Fibroblast of pulmonary artery (primary cell): ENCODE data around the gene GJA1.
"Not testable (repeated sequence)": the region's sequence is repeated elsewhere in the genome, so short reads cannot be mapped to it uniquely, and the experiment has no call there.

Experiments used
- DNase-seq: peaks from one replicate; pipeline ENCODE4 v3.0.0-alpha.2; 2010; ENCODE audit warnings: low read depth
- H3K4me3 ChIP-seq: replicated peaks from 2 replicates; pipeline ENCODE4 v1.5.1; 2011; ENCODE audit warnings: low read depth, mild to moderate bottlenecking, control low read depth, low read length, moderate library complexity
- TF ChIP-seq, protein P1 (sequence below): IDR thresholded peaks from 2 replicates; pipeline ENCODE4 v1.5.1; 2011; ENCODE audit warnings: mild to moderate bottlenecking, control low read depth, low read length, inconsistent platforms; ENCODE audit errors: missing control alignments

Gene GJA1

DNA sequence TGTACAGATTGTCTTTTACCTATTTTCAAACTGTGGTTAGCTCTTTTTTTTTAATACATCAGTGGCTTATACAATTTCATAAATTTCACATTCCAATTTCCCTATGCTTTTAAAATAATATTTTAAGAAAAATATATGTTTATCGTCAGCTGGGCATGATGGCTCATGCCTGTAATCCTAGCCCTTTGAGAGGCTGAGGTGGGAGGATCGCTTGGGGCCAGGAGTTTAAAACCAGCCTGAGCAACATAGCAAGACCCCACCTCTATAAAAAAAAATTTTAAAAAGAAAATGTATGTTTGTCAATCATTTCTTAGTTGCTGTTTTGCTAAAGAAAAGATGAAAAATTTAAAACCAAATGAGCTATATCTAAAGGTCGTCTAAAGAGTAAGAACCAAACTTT, 3.4 kb downstream of the GJA1 start:
- H3K4me3 ChIP-seq = peak overlapping the region; percentile 86
- DNase-seq = no peak
- TF ChIP-seq, protein P1, sequence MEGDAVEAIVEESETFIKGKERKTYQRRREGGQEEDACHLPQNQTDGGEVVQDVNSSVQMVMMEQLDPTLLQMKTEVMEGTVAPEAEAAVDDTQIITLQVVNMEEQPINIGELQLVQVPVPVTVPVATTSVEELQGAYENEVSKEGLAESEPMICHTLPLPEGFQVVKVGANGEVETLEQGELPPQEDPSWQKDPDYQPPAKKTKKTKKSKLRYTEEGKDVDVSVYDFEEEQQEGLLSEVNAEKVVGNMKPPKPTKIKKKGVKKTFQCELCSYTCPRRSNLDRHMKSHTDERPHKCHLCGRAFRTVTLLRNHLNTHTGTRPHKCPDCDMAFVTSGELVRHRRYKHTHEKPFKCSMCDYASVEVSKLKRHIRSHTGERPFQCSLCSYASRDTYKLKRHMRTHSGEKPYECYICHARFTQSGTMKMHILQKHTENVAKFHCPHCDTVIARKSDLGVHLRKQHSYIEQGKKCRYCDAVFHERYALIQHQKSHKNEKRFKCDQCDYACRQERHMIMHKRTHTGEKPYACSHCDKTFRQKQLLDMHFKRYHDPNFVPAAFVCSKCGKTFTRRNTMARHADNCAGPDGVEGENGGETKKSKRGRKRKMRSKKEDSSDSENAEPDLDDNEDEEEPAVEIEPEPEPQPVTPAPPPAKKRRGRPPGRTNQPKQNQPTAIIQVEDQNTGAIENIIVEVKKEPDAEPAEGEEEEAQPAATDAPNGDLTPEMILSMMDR = no peak

DNA sequence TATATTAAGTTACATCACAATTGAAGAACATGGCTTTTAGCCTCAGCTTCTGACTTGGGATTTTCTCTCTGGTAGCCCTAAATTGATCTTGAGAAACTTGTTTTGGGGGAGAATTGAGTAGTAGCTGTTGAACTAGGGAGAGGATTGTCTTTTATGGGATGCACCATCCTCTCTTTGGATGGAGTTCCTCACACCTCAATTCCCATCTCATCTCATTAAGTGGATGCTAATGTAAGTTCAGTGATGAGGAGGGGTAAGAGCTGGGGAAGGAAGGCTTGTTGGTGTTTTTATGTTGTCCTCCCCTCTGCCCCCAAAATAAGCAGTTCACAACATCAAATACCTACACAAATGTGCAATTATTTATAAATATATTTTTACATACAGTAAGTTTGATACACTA, 4.0 kb downstream of the GJA1 start:
- no peak overlapping the region for H3K4me3 ChIP-seq
- no peak for DNase-seq
- TF ChIP-seq, protein P1 = no peak

DNA sequence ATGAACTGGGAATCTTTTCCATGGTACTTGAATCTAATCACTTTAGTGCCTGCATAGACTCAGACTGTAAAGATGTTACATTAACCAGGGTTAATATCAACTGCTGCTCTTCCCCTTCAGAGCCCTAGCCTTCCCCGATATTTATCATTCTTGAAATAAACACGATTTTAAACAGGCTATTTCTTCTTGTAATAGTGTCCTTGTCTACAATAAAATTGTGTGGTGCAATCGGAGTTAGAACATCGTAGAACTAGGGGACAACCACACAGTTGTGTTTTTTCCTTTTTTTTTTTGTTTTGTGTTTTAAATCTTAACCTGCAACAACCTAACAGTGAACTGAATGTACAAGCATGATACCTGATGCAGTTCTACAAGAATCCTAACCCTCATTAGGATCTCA, 4.5 kb downstream of the GJA1 start:
- no peak for DNase-seq
- no peak overlapping the region for H3K4me3 ChIP-seq
- TF ChIP-seq, protein P1 = no peak

DNA sequence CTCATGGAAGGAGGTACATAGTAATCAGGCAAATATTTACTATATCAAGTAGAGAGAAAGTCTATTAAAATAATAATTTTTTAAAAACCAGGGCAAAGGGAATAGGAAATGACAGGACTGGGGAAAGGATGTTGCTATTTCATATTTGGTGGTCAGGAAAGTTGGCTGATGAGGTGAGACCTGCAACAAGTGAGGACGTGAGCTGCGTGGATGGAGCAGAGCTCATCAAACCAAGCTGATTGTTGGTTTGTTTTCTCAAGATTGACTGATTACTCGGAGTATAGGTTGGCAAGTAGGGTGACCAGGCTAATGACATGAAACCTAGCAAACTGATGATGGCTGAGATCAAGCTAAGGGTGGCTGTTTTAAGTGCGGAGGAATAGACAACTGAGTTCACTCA, 6.0 kb downstream of the GJA1 start:
- TF ChIP-seq, protein P1 = no peak
- no peak for DNase-seq
- H3K4me3 ChIP-seq = no peak overlapping the region

DNA sequence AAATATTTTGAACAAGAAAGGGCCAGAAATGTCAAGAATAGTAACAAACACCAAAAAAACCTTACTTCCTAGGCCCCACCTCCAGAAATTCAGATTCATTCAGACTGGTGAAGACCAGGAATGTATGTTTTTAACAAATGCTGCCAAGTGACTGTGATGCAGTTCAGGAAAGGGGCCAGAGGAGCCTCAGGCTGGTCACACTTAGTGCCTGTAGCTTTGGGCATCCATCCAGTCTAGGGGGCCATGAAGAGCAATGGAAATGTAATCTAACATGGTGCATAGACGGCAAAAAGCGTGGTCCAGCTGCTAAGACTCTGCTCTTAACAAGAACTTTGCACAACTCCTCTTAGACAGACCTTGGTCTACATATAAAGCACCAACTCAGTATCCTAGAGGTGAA, 7.1 kb downstream of the GJA1 start:
- peak; percentile 33 for DNase-seq
- no peak overlapping the region for H3K4me3 ChIP-seq

DNA sequence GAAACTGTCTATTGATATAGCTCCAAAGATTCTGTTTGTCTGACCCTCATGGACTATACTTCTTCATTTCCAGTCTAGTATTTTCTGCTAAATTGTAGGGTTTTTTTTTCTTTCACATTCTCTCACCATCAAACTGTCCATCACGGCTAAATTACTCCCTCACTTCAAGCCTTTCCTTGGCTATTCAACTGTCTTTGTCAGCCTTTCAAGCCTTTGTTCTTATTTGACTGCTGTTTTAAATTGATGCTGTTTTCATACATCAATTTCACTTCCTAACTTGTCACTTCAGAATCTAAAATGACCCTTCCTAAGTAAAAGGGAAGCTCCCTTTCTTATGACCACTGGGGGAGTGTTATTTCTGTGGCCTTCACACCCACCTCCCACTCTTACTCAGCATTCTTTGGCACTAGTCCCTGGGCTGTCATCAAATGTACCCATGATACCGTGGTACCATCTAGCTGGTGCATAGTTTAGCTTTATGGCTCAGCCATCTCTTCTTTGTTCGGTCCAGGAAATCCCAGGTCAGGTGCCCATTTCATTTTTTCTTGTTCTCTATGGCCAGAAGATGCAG, 8.6 kb downstream of the GJA1 start:
- TF ChIP-seq, protein P1 = no peak
- H3K4me3 ChIP-seq = no peak overlapping the region
- DNase-seq = peak; percentile 56

More for the DNA sequence above, 7.1 kb downstream of the GJA1 start:
- TF ChIP-seq, protein P1 = no peak

DNA sequence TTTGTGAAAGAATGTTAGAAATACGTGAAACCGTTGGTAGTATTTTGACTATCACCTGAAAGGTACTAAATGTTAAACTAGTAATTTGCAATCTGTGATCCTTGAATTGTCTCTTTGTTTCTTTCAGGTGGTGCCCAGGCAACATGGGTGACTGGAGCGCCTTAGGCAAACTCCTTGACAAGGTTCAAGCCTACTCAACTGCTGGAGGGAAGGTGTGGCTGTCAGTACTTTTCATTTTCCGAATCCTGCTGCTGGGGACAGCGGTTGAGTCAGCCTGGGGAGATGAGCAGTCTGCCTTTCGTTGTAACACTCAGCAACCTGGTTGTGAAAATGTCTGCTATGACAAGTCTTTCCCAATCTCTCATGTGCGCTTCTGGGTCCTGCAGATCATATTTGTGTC, 11.3 kb downstream of the GJA1 start:
- DNase-seq, H3K4me3 ChIP-seq: not testable (repeated sequence)

DNA sequence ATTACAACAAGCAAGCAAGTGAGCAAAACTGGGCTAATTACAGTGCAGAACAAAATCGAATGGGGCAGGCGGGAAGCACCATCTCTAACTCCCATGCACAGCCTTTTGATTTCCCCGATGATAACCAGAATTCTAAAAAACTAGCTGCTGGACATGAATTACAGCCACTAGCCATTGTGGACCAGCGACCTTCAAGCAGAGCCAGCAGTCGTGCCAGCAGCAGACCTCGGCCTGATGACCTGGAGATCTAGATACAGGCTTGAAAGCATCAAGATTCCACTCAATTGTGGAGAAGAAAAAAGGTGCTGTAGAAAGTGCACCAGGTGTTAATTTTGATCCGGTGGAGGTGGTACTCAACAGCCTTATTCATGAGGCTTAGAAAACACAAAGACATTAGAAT, 12.3 kb downstream of the GJA1 start:
- H3K4me3 ChIP-seq, DNase-seq: not testable (repeated sequence)

DNA sequence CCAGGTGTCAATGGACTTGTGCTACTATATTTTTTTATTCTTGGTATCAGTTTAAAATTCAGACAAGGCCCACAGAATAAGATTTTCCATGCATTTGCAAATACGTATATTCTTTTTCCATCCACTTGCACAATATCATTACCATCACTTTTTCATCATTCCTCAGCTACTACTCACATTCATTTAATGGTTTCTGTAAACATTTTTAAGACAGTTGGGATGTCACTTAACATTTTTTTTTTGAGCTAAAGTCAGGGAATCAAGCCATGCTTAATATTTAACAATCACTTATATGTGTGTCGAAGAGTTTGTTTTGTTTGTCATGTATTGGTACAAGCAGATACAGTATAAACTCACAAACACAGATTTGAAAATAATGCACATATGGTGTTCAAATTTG, 13.1 kb downstream of the GJA1 start:
- DNase-seq, H3K4me3 ChIP-seq: not testable (repeated sequence)
